Erythroblast (primary cell): ENCODE results near the gene ERMAP.

Experiments used
- GATA1 ChIP-seq: IDR thresholded peaks from 2 replicates; pipeline ENCODE4 v1.6.1; 2011; ENCODE audit warnings: low read depth, mild to moderate bottlenecking, control low read depth, low read length, moderate library complexity
- POLR2A ChIP-seq: IDR thresholded peaks from 2 replicates; pipeline ENCODE4 v1.6.1; 2011; ENCODE audit warnings: mild to moderate bottlenecking, low read length

GRCh38 chr1:42841440-42842147, 24.7 kb downstream of the ERMAP start:
- no peak for TF ChIP-seq POLR2A
- no peak for TF ChIP-seq GATA1
